CD4-positive, alpha-beta memory T cell (primary cell): Measurements from ENCODE around the gene VSIG10L2. TPM values are rescaled to one million over a fixed set of nuclear protein-coding genes. Genes with fewer than 3 reads are reported as not detected.
A peak's percentile ranks its signal among the peaks of the same experiment; 100 is the strongest.

Source experiments
- CTCF ChIA-PET: fragments of 350-600 bp; sonication (Branson Sonifier 250); formaldehyde crosslinking; loops from one replicate; lab custom pipeline; 2021; ENCODE audit warnings: inconsistent platforms; ENCODE audit not compliant: partially characterized antibody; lab: Charles Lee
- POLR2A ChIA-PET: fragments of 350-600 bp; sonication (Branson Sonifier 250); formaldehyde crosslinking; loops from one replicate; lab custom pipeline; 2021; ENCODE audit not compliant: partially characterized antibody; lab: Charles Lee
- DNase-seq, 5 donors: peaks; one replicate each; pipeline versions ENCODE4 v3.0.0 to v3.0.0-alpha.2; 2020 to 2022; ENCODE audit warnings: mixed read lengths in 1 of 5
- H3K27ac ChIP-seq: one replicate; pipeline ENCODE4 v1.7.0; 2013; ENCODE audit warnings: low read depth, low read length
- H3K27me3 ChIP-seq: 2 replicates; pipeline ENCODE4 v1.7.0; 2013; ENCODE audit warnings: mild to moderate bottlenecking, low read length, moderate library complexity; ENCODE audit not compliant: insufficient read depth
- H3K36me3 ChIP-seq: 2 replicates; pipeline ENCODE4 v1.7.0; 2013; ENCODE audit warnings: mild to moderate bottlenecking, low read length, moderate library complexity; ENCODE audit not compliant: insufficient read depth
- H3K4me1 ChIP-seq: 2 replicates; pipeline ENCODE4 v1.7.0; 2013; ENCODE audit warnings: mild to moderate bottlenecking, low read length, moderate library complexity; ENCODE audit not compliant: insufficient read depth
- H3K4me3 ChIP-seq, 2 donors: one replicate each; pipeline ENCODE4 v1.7.0; 2013; ENCODE audit warnings: low read length in 2 of 2, mild to moderate bottlenecking in 1 of 2
- H3K9me3 ChIP-seq, 2 donors: one replicate each; pipeline ENCODE4 v1.7.0; 2013; ENCODE audit warnings: low read length in 2 of 2, control low read depth in 1 of 2; ENCODE audit not compliant: control insufficient read depth in 1 of 2
- H3K27ac Mint-ChIP-seq, 7 donors: one replicate each; pipeline ENCODE4 v1.8.0; 2020 to 2021; ENCODE audit warnings: mixed read lengths in 7 of 7, mild to moderate bottlenecking in 6 of 7, inconsistent platforms in 3 of 7, moderate library complexity in 3 of 7
- H3K27me3 Mint-ChIP-seq, 2 donors: one replicate each; pipeline ENCODE4 v1.8.0; 2020 to 2021; ENCODE audit warnings: mixed read lengths in 2 of 2
- H3K36me3 Mint-ChIP-seq, 2 donors: one replicate each; pipeline ENCODE4 v1.8.0; 2020 to 2021; ENCODE audit warnings: mixed read lengths in 2 of 2, inconsistent platforms in 1 of 2, mild to moderate bottlenecking in 1 of 2
- H3K4me1 Mint-ChIP-seq, 4 donors: one replicate each; pipeline ENCODE4 v1.8.0; 2020 to 2021; ENCODE audit warnings: mixed read lengths in 4 of 4, mild to moderate bottlenecking in 1 of 4
- H3K4me3 Mint-ChIP-seq, 8 donors: one replicate each; pipeline ENCODE4 v1.8.0; 2020 to 2021; ENCODE audit warnings: mixed read lengths in 8 of 8, mild to moderate bottlenecking in 7 of 8, moderate library complexity in 6 of 8, inconsistent platforms in 3 of 8
- H3K9me3 Mint-ChIP-seq, 8 donors: one replicate each; pipeline ENCODE4 v1.8.0; 2020 to 2021; ENCODE audit warnings: mixed read lengths in 8 of 8, mild to moderate bottlenecking in 5 of 8, inconsistent platforms in 3 of 8, moderate library complexity in 1 of 8
- intact Hi-C: fragments of 100-400 bp; cut with micrococcal nuclease; formaldehyde crosslinking; loops from one replicate; pipeline ENCODE4 v1.15.1; 2023
- polyA plus RNA-seq, 2 donors: library from polyadenylated mRNA; unstranded; fragments of 300-500 nt; fragmentation: Illumina TruSeq; gene quantifications; one replicate each; pipeline ENCODE4 v1.2.3, GENCODE V29; 2021
- total RNA-seq, 2 experiments: library from RNA; stranded (reverse); gene quantifications; one replicate each; pipeline ENCODE4 v1.2.3, GENCODE V29; 2021

Gene VSIG10L2
- total and polyA plus RNA-seq, 4 experiments from 2014 or later, result not detected

DNA sequence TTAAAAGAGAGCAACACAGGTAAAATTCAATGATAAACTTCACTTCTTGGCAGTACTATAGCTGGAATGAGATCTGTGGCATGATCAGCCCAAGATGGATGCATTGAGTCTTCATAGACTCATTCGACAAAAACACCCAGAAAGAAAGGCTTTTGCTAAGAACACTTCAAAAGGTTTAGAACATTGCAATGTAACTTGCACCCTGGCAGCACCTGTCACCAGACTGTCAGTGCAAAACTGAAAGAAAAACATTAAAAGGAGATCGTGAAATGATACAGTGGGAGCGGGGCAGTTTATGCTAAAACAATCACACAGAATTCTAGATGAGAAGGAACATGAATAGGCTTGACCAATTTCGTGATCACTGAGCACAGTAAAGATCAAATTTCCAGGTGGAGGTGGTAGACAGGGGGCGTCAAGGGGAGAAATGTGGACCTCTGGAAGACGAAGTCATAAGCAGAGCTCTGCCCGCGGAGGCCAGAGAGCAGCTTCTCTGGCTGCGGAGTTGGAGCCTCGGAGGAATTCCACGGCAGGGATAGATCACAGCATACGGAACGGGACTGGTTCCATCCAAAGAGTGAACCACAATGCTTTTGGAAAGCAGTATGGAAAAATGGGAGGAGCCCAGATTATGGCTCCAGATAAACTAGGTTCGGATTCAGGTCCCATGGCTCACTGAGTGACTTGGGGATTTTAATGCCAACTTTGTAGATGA, 11.9 kb downstream of the VSIG10L2 start:
- peaks cover 0 to 4% of the 10 kb centered on the region in 2 donors for H3K9me3 ChIP-seq
- intact Hi-C loops, result no loop called here
- H3K4me1 ChIP-seq, result no peaks in the 10 kb centered on the region
- H3K36me3 Mint-ChIP-seq, result no peaks in the 10 kb centered on the region
- no peak overlapping the region for H3K4me3 ChIP-seq
- ChIA-PET CTCF (no interaction called here), POLR2A (no interaction called here)
- peak overlapping the region in 5 of 8 donors; percentile 5 to 65 (median 44) for H3K4me3 Mint-ChIP-seq
- no peaks in the 10 kb centered on the region for H3K27me3 Mint-ChIP-seq
- no peak overlapping the region for H3K27ac ChIP-seq
- H3K27ac Mint-ChIP-seq, result peak overlapping the region in 1 of 7 donors; percentile 4
- H3K9me3 Mint-ChIP-seq, result peaks cover 0 to 10% (median 7%) of the 10 kb centered on the region in 8 donors
- no peaks in the 10 kb centered on the region for H3K36me3 ChIP-seq
- no peaks in the 10 kb centered on the region for H3K27me3 ChIP-seq
- peaks cover 3 to 6% (median 4%) of the 10 kb centered on the region in 4 donors for H3K4me1 Mint-ChIP-seq
- no peak for DNase-seq

DNA sequence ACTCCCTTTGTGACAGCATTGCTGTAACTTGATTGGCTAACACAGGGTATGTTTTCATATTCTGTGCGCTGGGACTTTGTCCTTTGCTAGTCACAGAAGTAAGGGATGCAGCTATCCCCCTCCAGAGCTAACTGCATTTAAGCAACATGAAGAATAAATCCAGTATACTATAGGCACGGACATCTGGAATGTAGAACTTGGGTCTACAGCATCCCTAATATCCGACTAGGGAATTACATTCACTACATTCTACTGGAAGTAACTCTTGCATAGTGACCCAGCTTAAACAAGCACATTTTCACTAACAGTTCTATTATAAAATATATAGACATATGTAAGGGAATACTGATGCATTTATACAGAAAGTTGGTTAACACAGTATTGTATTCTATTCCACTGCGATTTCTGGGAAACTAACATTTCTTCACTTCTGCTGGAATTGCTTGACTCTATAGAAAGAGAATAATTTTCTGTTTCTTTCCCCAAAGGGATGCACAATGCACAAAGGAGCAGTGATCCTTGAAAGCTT, 13.1 kb downstream of the VSIG10L2 start:
- H3K4me3 Mint-ChIP-seq, result no peak overlapping the region
- ChIA-PET CTCF (no interaction called here), POLR2A (no interaction called here)
- Histone ChIP-seq H3K4me1 (no peaks in the 10 kb centered on the region), H3K27ac (no peak overlapping the region), H3K4me3 (no peak overlapping the region), H3K36me3 (no peaks in the 10 kb centered on the region), H3K27me3 (no peaks in the 10 kb centered on the region), H3K9me3 (peaks cover 0 to 4% of the 10 kb centered on the region in 2 donors)
- H3K27ac Mint-ChIP-seq, result no peak overlapping the region
- peaks cover 3 to 6% (median 4%) of the 10 kb centered on the region in 4 donors for H3K4me1 Mint-ChIP-seq
- no peaks in the 10 kb centered on the region for H3K27me3 Mint-ChIP-seq
- H3K9me3 Mint-ChIP-seq, result peaks cover 0 to 16% (median 11%) of the 10 kb centered on the region in 8 donors
- H3K36me3 Mint-ChIP-seq, result no peaks in the 10 kb centered on the region
- intact Hi-C loops, result no loop called here
- DNase-seq, result no peak

DNA sequence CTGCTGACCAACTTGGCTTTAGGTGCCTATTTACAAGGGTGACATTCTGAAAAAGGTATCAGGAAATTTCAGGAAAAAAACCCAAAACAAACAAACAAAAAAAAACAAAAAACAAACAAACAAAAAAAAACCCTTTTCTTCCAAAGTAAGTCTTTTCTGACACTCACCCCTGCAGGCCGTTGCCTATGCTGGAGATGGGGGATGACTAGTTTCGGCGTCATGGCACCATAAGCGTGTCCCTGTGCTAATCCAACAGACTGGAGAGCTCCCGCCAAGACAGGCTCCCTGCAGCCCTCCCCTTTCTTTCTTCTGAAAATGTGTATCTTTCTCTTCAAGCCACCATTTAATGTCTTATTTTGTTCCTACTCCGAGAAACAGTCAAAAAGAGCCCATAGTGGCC, 13.7 kb downstream of the VSIG10L2 start:
- CTCF ChIA-PET, result no interaction called here
- intact Hi-C loops, result no loop called here
- POLR2A ChIA-PET, result no interaction called here

DNA sequence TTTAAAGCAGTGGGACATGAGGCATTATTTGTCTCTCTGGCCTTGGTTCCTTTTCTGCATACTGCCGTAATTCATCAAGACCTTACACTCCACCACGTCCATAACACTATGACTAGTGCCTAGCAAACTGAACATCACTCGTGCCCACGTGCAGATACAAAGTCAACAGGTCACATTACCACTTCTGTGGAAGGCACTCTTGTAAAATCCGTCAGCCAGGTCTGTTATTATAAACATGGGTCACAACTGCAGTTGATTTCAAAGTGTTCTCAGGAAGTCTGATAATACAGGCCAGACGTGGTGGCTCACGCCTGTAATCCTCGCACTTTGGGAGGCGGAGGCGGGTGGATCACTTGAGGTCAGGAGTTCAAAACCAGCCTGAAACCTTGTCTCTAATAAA, 14.1 kb downstream of the VSIG10L2 start:
- Mint-ChIP-seq H3K4me3 (no peak overlapping the region), H3K27me3 (no peaks in the 10 kb centered on the region), H3K36me3 (no peaks in the 10 kb centered on the region), H3K9me3 (peaks cover 0 to 16% (median 11%) of the 10 kb centered on the region in 8 donors), H3K4me1 (peaks cover 3 to 6% (median 4%) of the 10 kb centered on the region in 4 donors), H3K27ac (peak overlapping the region in 1 of 7 donors; percentile 49)
- Histone ChIP-seq H3K4me3 (no peak overlapping the region), H3K36me3 (no peaks in the 10 kb centered on the region), H3K4me1 (no peaks in the 10 kb centered on the region), H3K27ac (no peak overlapping the region), H3K27me3 (no peaks in the 10 kb centered on the region), H3K9me3 (peaks cover 0 to 4% of the 10 kb centered on the region in 2 donors)
- ChIA-PET CTCF (no interaction called here), POLR2A (no interaction called here)
- intact Hi-C loops, result no loop called here
- no peak for DNase-seq

More for the DNA sequence above, 13.7 kb downstream of the VSIG10L2 start:
- H3K4me1 ChIP-seq, result no peaks in the 10 kb centered on the region
- H3K9me3 ChIP-seq, result peaks cover 0 to 4% of the 10 kb centered on the region in 2 donors
- H3K27ac ChIP-seq, result no peak overlapping the region
- Mint-ChIP-seq H3K36me3 (no peaks in the 10 kb centered on the region), H3K4me3 (no peak overlapping the region), H3K9me3 (peaks cover 0 to 16% (median 11%) of the 10 kb centered on the region in 8 donors), H3K4me1 (peaks cover 3 to 6% (median 4%) of the 10 kb centered on the region in 4 donors), H3K27me3 (no peaks in the 10 kb centered on the region), H3K27ac (no peak overlapping the region)
- no peak for DNase-seq
- no peaks in the 10 kb centered on the region for H3K36me3 ChIP-seq
- H3K27me3 ChIP-seq, result no peaks in the 10 kb centered on the region
- no peak overlapping the region for H3K4me3 ChIP-seq

DNA sequence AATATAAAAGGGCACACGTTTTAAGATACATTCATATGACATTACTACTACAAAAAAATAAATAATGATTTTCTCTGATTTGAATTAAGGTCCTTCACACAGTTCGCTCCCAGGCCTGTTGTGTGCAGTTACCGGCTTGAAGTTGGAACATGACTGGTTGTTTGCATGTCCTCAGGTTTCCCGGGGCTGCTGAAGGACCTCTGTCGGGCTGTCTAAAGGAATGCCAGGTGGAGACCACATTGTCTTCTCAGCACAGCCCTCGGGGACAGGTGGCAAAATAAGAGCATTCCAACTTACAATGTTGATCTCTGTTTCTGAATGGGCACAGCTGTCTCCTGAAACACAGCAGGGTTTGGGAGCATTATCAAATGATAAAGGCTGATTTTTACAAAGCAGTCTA, 14.9 kb downstream of the VSIG10L2 start:
- H3K4me3 ChIP-seq, result no peak overlapping the region
- no peak for DNase-seq
- Mint-ChIP-seq H3K36me3 (no peaks in the 10 kb centered on the region), H3K27me3 (no peaks in the 10 kb centered on the region), H3K4me1 (peaks cover 3 to 6% (median 4%) of the 10 kb centered on the region in 4 donors), H3K27ac (no peak overlapping the region), H3K4me3 (no peak overlapping the region), H3K9me3 (peaks cover 0 to 16% (median 11%) of the 10 kb centered on the region in 8 donors)
- no peak overlapping the region for H3K27ac ChIP-seq
- peaks cover 0 to 4% of the 10 kb centered on the region in 2 donors for H3K9me3 ChIP-seq
- no peaks in the 10 kb centered on the region for H3K4me1 ChIP-seq
- no peaks in the 10 kb centered on the region for H3K27me3 ChIP-seq
- intact Hi-C loops, result no loop called here
- POLR2A ChIA-PET, result no interaction called here
- no peaks in the 10 kb centered on the region for H3K36me3 ChIP-seq
- CTCF ChIA-PET, result no interaction called here

DNA sequence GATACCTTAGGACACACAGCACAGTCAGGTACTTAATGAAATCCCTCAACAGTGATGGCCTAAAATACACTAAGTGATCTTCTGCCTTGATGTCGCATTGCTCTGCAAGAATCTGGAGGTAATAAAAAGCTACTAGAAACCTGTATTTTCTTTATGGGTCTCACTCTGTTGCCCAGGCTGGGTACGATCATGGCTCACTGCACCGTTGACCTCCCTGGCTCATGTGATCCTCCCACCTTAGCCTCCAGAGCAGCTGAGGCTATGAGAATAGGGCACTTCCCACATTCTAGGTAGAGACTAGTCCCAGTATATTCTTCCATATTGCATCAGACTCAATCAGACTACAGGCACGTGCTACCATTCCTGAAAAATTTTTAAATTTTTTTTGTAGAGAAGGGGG, 21.7 kb downstream of the VSIG10L2 start:
- no peak for DNase-seq
- Histone ChIP-seq H3K27ac (no peak overlapping the region), H3K27me3 (no peaks in the 10 kb centered on the region), H3K9me3 (no peaks in the 10 kb centered on the region), H3K4me1 (no peaks in the 10 kb centered on the region), H3K4me3 (no peak overlapping the region), H3K36me3 (no peaks in the 10 kb centered on the region)
- no peaks in the 10 kb centered on the region for H3K36me3 Mint-ChIP-seq
- H3K4me3 Mint-ChIP-seq, result no peak overlapping the region
- intact Hi-C loops, result no loop called here
- H3K27ac Mint-ChIP-seq, result no peak overlapping the region
- CTCF ChIA-PET, result no interaction called here
- peaks cover 0 to 9% (median 8%) of the 10 kb centered on the region in 8 donors for H3K9me3 Mint-ChIP-seq
- POLR2A ChIA-PET, result no interaction called here
- no peaks in the 10 kb centered on the region for H3K4me1 Mint-ChIP-seq
- H3K27me3 Mint-ChIP-seq, result no peaks in the 10 kb centered on the region

DNA sequence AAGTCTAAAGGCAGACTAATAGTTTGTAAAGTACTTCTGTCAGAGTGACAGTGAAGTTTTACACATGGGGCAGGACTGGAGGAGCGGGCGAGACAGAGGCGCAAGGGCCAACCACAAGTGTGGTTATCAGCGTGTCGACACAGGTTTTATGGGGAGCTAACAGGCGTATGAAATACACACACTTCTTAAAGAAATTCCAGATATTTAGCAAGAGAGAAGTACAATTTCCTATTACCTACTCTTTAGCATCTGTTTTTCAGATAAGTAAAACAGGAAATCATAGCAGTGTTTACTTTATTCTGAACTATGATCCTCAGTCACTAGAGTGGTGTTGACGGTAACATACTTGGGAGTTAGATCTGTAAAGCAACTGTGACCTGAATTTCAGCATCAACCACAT, 22.5 kb downstream of the VSIG10L2 start:
- Histone ChIP-seq H3K4me3 (no peak overlapping the region), H3K9me3 (no peaks in the 10 kb centered on the region), H3K36me3 (no peaks in the 10 kb centered on the region), H3K27me3 (no peaks in the 10 kb centered on the region), H3K4me1 (no peaks in the 10 kb centered on the region), H3K27ac (no peak overlapping the region)
- no peaks in the 10 kb centered on the region for H3K36me3 Mint-ChIP-seq
- intact Hi-C loops, result no loop called here
- DNase-seq, result no peak
- CTCF ChIA-PET, result no interaction called here
- no peaks in the 10 kb centered on the region for H3K27me3 Mint-ChIP-seq
- no peak overlapping the region for H3K4me3 Mint-ChIP-seq
- no peaks in the 10 kb centered on the region for H3K4me1 Mint-ChIP-seq
- H3K9me3 Mint-ChIP-seq, result peaks cover 0 to 4% (median under 1%) of the 10 kb centered on the region in 8 donors
- POLR2A ChIA-PET, result no interaction called here
- no peak overlapping the region for H3K27ac Mint-ChIP-seq
